Measurements from ENCODE around the gene CRB3. TPM values are rescaled to one million over a fixed set of nuclear protein-coding genes. Genes with fewer than 3 reads are reported as not detected.
A peak's percentile ranks its signal among the peaks of the same experiment; 100 is the strongest.

CRB3 gene
- total and polyA plus RNA-seq, 9 of the 15 experiments (the other 6 are each of a cell fraction or from before 2014, with no cell fraction given) = 0.49 TPM; not detected in 8

DNA sequence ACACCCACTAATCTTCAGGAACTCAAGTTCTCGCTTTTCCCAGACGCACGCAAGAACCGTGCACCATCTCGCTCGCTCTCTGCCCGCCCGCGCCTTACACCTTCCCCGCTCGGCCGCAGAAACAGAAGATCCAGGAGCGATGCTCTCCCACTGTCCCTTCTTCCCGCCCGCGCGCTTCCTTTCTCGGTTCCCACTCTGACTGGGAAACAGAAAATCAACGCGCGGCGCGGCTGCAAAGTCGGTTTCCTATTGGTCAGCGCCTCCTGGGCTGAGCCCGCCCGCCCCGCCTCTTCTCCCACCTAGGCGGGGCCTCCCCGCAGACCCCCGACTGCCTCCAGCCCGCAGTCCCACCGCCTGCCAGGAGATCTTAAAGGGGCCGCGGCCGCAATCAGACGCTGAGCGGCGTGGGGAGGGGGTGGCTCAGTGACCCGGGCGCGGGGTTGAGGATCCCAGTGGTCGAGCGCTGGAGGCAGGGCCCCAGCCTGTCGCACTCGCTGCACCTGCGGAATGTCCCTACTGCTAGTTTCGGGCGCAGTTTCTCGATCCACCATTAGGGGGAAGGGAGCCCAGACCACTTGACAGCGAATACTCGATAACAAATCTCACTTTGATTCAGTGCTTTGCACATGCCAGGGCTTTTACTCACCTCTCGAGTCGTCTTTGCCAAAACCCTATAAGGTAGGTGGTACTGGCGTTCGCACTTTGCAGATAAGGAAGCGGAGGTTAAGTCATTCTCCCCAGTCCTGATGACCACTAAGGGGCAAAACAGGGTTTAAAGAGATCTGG lies 3.8 kb upstream of the CRB3 start (continued):
- TF ChIP-seq, protein P1, sequence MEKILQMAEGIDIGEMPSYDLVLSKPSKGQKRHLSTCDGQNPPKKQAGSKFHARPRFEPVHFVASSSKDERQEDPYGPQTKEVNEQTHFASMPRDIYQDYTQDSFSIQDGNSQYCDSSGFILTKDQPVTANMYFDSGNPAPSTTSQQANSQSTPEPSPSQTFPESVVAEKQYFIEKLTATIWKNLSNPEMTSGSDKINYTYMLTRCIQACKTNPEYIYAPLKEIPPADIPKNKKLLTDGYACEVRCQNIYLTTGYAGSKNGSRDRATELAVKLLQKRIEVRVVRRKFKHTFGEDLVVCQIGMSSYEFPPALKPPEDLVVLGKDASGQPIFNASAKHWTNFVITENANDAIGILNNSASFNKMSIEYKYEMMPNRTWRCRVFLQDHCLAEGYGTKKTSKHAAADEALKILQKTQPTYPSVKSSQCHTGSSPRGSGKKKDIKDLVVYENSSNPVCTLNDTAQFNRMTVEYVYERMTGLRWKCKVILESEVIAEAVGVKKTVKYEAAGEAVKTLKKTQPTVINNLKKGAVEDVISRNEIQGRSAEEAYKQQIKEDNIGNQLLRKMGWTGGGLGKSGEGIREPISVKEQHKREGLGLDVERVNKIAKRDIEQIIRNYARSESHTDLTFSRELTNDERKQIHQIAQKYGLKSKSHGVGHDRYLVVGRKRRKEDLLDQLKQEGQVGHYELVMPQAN (IDR thresholded peaks at IDR 0.05; ENCODE audit: borderline replicate concordance) = peak; percentile 63; the same call in 1 of the 2 replicates
- TF ChIP-seq, protein P2, sequence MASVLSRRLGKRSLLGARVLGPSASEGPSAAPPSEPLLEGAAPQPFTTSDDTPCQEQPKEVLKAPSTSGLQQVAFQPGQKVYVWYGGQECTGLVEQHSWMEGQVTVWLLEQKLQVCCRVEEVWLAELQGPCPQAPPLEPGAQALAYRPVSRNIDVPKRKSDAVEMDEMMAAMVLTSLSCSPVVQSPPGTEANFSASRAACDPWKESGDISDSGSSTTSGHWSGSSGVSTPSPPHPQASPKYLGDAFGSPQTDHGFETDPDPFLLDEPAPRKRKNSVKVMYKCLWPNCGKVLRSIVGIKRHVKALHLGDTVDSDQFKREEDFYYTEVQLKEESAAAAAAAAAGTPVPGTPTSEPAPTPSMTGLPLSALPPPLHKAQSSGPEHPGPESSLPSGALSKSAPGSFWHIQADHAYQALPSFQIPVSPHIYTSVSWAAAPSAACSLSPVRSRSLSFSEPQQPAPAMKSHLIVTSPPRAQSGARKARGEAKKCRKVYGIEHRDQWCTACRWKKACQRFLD (CRISPR knock-in tag; IDR thresholded peaks at IDR 0.05) = 0 out of 2 replicates have a peak, but pooled peaks have one; percentile 7
- no peak for TF ChIP-seq ZC3H4 (CRISPR knock-in tag; IDR thresholded peaks at IDR 0.05; ENCODE audit: borderline replicate concordance)
- no peak for TF ChIP-seq HDAC3 (IDR thresholded peaks at IDR 0.05; ENCODE audit: borderline replicate concordance, partially characterized antibody)
- no peak for TF ChIP-seq PTTG1 (tag; IDR thresholded peaks at IDR 0.05; ENCODE audit: low read depth)
- TF ChIP-seq PPARD (CRISPR knock-in tag; IDR thresholded peaks at IDR 0.05) = no peak
- TF ChIP-seq, protein P3, sequence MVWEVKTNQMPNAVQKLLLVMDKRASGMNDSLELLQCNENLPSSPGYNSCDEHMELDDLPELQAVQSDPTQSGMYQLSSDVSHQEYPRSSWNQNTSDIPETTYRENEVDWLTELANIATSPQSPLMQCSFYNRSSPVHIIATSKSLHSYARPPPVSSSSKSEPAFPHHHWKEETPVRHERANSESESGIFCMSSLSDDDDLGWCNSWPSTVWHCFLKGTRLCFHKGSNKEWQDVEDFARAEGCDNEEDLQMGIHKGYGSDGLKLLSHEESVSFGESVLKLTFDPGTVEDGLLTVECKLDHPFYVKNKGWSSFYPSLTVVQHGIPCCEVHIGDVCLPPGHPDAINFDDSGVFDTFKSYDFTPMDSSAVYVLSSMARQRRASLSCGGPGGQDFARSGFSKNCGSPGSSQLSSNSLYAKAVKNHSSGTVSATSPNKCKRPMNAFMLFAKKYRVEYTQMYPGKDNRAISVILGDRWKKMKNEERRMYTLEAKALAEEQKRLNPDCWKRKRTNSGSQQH (CRISPR knock-in tag; IDR thresholded peaks at IDR 0.05) = no peak
- TF ChIP-seq BRD9 (IDR thresholded peaks at IDR 0.05; ENCODE audit: low read depth, partially characterized antibody) = no peak
- no peak for TF ChIP-seq TCF7L2 (IDR thresholded peaks at IDR 0.05; ENCODE audit: low read depth, low read length)
- TF ChIP-seq, protein P4, sequence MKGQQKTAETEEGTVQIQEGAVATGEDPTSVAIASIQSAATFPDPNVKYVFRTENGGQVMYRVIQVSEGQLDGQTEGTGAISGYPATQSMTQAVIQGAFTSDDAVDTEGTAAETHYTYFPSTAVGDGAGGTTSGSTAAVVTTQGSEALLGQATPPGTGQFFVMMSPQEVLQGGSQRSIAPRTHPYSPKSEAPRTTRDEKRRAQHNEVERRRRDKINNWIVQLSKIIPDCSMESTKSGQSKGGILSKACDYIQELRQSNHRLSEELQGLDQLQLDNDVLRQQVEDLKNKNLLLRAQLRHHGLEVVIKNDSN (CRISPR knock-in tag; IDR thresholded peaks at IDR 0.05) = no peak
- TF ChIP-seq, protein P5, sequence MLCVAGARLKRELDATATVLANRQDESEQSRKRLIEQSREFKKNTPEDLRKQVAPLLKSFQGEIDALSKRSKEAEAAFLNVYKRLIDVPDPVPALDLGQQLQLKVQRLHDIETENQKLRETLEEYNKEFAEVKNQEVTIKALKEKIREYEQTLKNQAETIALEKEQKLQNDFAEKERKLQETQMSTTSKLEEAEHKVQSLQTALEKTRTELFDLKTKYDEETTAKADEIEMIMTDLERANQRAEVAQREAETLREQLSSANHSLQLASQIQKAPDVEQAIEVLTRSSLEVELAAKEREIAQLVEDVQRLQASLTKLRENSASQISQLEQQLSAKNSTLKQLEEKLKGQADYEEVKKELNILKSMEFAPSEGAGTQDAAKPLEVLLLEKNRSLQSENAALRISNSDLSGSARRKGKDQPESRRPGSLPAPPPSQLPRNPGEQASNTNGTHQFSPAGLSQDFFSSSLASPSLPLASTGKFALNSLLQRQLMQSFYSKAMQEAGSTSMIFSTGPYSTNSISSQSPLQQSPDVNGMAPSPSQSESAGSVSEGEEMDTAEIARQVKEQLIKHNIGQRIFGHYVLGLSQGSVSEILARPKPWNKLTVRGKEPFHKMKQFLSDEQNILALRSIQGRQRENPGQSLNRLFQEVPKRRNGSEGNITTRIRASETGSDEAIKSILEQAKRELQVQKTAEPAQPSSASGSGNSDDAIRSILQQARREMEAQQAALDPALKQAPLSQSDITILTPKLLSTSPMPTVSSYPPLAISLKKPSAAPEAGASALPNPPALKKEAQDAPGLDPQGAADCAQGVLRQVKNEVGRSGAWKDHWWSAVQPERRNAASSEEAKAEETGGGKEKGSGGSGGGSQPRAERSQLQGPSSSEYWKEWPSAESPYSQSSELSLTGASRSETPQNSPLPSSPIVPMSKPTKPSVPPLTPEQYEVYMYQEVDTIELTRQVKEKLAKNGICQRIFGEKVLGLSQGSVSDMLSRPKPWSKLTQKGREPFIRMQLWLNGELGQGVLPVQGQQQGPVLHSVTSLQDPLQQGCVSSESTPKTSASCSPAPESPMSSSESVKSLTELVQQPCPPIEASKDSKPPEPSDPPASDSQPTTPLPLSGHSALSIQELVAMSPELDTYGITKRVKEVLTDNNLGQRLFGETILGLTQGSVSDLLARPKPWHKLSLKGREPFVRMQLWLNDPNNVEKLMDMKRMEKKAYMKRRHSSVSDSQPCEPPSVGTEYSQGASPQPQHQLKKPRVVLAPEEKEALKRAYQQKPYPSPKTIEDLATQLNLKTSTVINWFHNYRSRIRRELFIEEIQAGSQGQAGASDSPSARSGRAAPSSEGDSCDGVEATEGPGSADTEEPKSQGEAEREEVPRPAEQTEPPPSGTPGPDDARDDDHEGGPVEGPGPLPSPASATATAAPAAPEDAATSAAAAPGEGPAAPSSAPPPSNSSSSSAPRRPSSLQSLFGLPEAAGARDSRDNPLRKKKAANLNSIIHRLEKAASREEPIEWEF (CRISPR knock-in tag; IDR thresholded peaks at IDR 0.05) = no peak
- TF ChIP-seq, protein P6, sequence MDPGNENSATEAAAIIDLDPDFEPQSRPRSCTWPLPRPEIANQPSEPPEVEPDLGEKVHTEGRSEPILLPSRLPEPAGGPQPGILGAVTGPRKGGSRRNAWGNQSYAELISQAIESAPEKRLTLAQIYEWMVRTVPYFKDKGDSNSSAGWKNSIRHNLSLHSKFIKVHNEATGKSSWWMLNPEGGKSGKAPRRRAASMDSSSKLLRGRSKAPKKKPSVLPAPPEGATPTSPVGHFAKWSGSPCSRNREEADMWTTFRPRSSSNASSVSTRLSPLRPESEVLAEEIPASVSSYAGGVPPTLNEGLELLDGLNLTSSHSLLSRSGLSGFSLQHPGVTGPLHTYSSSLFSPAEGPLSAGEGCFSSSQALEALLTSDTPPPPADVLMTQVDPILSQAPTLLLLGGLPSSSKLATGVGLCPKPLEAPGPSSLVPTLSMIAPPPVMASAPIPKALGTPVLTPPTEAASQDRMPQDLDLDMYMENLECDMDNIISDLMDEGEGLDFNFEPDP (CRISPR knock-in tag; IDR thresholded peaks at IDR 0.05) = no peak
- TF ChIP-seq RAD21 (CRISPR knock-in tag; conservative IDR thresholded peaks at IDR 0.05 in 1 of 2, IDR thresholded peaks at IDR 0.05 in 1 of 2) = peak; percentile 14 to 24; a peak in 1 of 4 replicates

All from K562 (cell line).